Smooth muscle cell of the brain vasculature (primary cell): ENCODE measurements around the gene PRRG3.

Experiments
- DNase-seq: peaks from one replicate; pipeline ENCODE4 v3.0.0-alpha.2; 2012; ENCODE audit warnings: low read depth, low spot score

The PRRG3 gene

DNA sequence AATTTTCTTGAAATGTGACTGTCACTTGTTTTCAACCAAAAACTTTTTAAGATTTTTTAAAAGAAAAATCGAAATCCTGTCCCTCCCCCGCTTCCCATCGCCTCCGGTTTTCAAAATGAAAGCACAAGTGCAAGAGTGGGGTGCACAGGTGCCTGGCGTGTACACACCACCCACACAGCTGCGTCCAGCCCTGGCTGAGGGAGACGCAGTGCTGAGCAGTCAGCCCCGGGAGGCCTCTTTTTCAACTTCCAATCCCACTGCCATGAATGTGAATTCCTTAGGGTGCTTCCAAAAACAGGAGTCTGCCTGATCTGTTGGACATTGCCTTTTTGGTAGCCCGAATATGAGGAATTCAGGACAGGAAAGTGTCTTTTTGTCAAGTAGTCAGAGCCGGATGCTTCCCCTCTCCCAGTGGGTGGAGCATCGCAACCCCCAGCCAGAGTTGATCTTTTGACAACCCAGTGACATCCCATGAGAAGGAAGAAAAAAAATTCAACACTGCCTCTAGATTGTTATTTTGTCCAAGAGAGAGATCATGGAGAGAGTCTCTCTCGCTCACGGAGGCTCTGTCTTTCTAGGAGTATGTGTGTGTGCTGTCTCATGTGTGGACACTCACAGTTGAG is 8.9 kb downstream of the PRRG3 start:
- DNase-seq = no peak

DNA sequence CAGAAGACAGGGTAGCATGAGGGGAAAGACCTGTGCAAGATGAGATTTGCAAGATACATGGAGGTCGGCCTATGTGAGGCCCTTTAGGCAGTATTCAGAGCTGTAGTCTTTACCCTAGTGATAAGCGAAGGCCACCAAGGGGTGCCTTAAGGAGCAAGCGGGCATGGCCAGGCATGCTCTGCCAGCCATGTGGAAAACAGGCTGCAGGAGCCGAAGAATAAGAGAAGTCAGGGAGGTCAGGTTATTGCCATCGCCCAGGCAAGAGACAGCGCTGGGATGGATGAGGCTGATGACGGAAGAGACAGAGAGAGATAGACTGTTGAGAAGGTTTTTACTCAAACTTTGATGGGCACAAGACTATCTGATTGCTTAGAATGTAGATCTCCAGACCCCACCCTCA is 13.6 kb downstream of the PRRG3 start:
- no peak for DNase-seq

- DNase-seq = no peak
Observed at GRCh38 chrX:151710457-151710856, 15.2 kb downstream of the PRRG3 start.

- DNase-seq = no peak
Observed at GRCh38 chrX:151711154-151711553, 15.9 kb downstream of the PRRG3 start.

DNA sequence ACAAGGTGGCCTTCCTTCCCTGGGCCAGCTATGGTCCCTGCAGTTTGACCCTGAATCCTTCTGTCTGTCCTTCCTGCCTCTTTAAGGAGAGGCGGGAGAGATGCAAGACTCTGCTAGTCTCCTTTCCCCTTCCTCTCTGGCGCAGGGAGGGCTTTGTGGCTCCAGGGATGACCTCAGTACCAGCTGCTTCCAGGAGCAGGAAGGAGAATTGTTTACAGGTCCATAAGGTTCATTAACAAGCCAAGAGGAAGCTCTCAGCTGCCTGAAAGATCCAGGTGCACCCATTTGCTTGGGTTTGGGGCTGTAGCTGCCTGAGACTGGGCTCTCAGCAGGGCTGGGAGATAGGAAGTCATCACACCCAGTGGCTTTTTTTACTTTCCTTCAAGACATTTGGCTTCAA is 16.5 kb downstream of the PRRG3 start:
- DNase-seq = no peak

GRCh38 chrX:151712253-151712652 is 17.0 kb downstream of the PRRG3 start:
- no peak for DNase-seq

GRCh38 chrX:151713849-151714248 is 18.6 kb downstream of the PRRG3 start:
- no peak for DNase-seq

DNA sequence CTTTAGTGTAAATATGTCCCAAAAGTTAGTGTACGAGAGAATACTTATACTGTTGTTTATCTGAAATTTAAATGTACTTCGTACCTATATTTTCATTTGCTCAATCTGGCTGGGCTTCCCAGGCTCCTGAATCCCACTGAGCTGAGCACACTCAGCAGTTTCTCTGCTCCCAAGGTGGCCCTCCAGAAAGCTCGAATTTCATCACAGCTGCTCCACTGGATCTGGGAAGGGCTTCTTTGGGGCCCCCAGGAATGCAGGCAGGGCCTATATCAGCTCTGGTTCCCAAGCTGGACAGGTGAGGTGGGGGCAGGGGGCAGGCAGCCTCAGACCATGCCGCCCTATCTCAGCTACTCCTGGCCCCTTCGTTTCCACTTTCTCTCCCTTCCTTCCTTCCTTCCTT is 19.1 kb downstream of the PRRG3 start:
- no peak for DNase-seq

DNA sequence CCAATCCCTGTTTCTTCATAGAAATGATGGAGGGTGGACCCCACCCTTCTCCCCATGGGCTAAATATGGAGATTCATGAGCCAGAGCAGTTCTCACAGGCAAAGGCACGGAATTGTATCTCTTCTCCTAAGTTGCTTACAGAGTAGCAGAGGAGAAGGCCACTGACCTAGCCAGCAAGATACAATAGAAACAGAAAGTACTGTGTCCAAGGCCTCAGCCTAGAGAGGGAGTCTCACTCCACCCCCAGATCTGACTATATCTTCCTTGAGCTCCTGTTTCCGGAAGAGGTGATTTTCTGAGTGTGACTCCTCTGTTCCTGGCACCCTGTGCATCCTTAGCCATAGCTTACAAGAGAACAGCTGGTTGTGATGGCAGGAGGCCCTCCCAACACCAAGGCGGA is 20.5 kb downstream of the PRRG3 start, which contains the start of gene FATE1:
TSS of gene FATE1 (plus strand) at position 284 of the 400 bp plus-strand sequence. CDS start at position 369, 85 bp downstream.
- no peak for DNase-seq

DNA sequence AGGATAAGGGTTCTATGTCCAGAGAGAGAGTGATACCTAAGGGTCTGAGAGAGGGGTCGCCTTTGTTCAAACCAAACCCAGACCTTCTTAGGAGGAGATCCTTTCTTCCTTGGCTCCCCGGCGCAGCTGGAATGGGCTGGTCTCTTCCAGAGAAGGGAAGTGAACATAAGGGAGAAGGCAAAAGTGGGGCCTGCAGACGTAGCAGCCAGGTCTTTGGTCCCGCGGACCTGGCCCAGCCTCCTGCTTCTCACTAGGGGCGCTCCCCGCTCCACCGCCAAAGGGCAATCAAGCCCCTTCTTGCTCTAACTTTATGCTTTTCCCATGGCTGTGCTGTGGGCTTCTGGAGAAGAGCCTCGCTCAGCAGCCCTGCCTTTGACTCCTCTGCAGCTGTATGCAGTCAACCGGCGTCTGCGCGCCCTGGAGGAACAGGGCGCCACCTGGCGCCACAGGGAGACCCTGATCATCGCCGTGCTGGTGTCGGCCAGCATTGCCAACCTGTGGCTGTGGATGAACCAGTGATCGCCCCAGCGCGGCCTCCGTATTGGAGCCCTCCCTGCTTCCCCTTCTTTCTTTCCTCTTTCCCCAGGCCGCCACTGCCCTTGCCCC is 27.1 kb downstream of the PRRG3 start:
- DNase-seq = no peak

- no peak for DNase-seq
Observed at GRCh38 chrX:151723156-151723760, 28.0 kb downstream of the PRRG3 start.

- DNase-seq = no peak
Observed at GRCh38 chrX:151724563-151725337, 29.5 kb downstream of the PRRG3 start.

DNA sequence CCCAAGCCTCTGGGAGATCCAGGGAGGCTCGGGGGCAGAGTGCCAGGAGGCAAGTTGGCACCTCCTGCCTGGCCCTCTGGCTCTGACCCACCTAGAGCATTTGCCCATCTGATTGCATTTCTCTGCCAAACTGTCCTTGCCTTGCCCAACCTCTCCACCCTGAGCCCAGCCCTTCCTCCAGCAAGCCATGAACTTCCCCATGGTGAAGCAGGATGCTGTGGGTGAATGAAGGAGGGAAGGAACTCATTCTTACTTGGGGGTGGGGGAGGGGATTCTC is 30.0 kb downstream of the PRRG3 start:
- no peak for DNase-seq

DNA sequence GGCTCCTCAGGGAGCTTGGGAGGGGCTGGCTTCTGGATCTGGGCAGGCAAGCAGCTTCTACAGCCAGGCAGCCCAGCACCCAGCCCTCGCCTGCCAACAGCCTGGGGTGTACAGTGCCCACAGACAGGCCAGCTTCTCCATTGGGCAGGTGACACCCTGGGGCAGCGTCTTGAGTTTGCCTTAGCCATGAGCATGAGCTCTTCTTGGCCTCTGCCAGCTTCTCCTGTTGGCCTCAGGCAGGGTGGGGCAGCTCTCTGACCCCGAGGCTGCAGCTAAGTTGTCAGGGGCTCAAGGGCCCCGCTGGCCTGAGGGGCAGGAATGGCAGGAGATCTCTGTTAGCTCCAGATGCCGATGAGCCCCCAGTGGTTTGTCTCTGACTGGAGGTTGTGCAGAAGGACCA is 31.5 kb downstream of the PRRG3 start:
- no peak for DNase-seq

GRCh38 chrX:151727346-151727745 is 32.1 kb downstream of the PRRG3 start:
- DNase-seq = no peak

GRCh38 chrX:151729056-151729725 is 33.9 kb downstream of the PRRG3 start:
- no peak for DNase-seq

- no peak for DNase-seq
Observed at GRCh38 chrX:151734446-151734845, 39.2 kb downstream of the PRRG3 start, which contains the start of gene CNGA2. Gene CNGA2, plus strand, starts transcription at chrX:151734746. Its CDS starts 3,738 bp downstream, at chrX:151738484.

GRCh38 chrX:151735219-151735618 is 40.0 kb downstream of the PRRG3 start:
- DNase-seq = no peak

- DNase-seq = no peak
Observed at GRCh38 chrX:151736685-151737084, 41.4 kb downstream of the PRRG3 start.

DNA sequence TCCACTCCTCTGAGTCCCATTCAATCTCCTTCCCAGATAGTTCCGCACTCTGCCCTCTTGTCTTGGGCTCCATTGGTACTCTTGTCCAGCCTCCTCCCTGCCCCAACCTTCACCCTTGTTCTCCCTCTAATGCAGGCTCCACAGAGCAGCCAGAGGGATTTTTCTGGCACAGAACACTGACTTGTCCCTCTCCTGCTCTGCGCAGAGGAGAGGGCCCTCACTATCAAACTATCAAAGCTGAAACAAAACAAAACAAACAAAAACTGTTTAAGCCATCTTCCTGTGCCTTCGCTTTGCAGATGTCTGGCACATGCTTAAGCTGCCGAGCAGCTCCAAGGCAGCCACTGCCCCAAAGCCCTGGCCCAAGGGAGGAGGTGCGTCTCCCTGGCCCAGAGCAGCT is 42.2 kb downstream of the PRRG3 start:
- DNase-seq = no peak

GRCh38 chrX:151738751-151739150 is 43.5 kb downstream of the PRRG3 start:
- no peak for DNase-seq

- no peak for DNase-seq
Observed at GRCh38 chrX:151741606-151742005, 46.3 kb downstream of the PRRG3 start.
